Measurements from ENCODE around the gene PPP1R13L. TPM values are rescaled to one million over a fixed set of nuclear protein-coding genes. Genes with fewer than 3 reads are reported as not detected.
A peak's percentile ranks its signal among the peaks of the same experiment; 100 is the strongest.

PPP1R13L gene
- total RNA-seq, 1 donor from 2014 or later = 8.2 TPM

GRCh38 chr19:45448887-45449299, 44.0 kb upstream of the PPP1R13L start:
- TF ChIP-seq, protein P1, sequence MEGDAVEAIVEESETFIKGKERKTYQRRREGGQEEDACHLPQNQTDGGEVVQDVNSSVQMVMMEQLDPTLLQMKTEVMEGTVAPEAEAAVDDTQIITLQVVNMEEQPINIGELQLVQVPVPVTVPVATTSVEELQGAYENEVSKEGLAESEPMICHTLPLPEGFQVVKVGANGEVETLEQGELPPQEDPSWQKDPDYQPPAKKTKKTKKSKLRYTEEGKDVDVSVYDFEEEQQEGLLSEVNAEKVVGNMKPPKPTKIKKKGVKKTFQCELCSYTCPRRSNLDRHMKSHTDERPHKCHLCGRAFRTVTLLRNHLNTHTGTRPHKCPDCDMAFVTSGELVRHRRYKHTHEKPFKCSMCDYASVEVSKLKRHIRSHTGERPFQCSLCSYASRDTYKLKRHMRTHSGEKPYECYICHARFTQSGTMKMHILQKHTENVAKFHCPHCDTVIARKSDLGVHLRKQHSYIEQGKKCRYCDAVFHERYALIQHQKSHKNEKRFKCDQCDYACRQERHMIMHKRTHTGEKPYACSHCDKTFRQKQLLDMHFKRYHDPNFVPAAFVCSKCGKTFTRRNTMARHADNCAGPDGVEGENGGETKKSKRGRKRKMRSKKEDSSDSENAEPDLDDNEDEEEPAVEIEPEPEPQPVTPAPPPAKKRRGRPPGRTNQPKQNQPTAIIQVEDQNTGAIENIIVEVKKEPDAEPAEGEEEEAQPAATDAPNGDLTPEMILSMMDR (conservative IDR thresholded peaks at IDR 0.05) = no peak
- Mint-ChIP-seq H3K27ac (ENCODE audit: unreplicated experiment) (no peak overlapping the region), H3K9me3 (no peaks in the 10 kb centered on the region), H3K4me1 (peaks cover 45% of the 10 kb centered on the region), H3K36me3 (ENCODE audit: low read depth) (no peaks in the 10 kb centered on the region), H3K4me3 (peak overlapping the region; percentile 83), H3K27me3 (ENCODE audit: low read depth) (peaks cover 13% of the 10 kb centered on the region)
- DNase-seq (ENCODE audit: low read depth, low spot score) = no peak

GRCh38 chr19:45448425-45448756, 43.5 kb upstream of the PPP1R13L start:
- Mint-ChIP-seq H3K27ac (ENCODE audit: unreplicated experiment) (no peak overlapping the region), H3K36me3 (ENCODE audit: low read depth) (no peaks in the 10 kb centered on the region), H3K4me1 (peaks cover 49% of the 10 kb centered on the region), H3K4me3 (peak overlapping the region; percentile 65), H3K9me3 (no peaks in the 10 kb centered on the region), H3K27me3 (ENCODE audit: low read depth) (peaks cover 13% of the 10 kb centered on the region)
- DNase-seq (ENCODE audit: low read depth, low spot score) = no peak
- TF ChIP-seq, protein P1 (conservative IDR thresholded peaks at IDR 0.05) = no peak

- peaks cover 60% of the 10 kb centered on the region for H3K4me1 Mint-ChIP-seq
- peaks cover 9% of the 10 kb centered on the region for H3K27me3 Mint-ChIP-seq (ENCODE audit: low read depth)
- TF ChIP-seq, protein P1 (conservative IDR thresholded peaks at IDR 0.05) = no peak
- no peaks in the 10 kb centered on the region for H3K9me3 Mint-ChIP-seq
- H3K4me3 Mint-ChIP-seq = peak overlapping the region; percentile 65
- H3K27ac Mint-ChIP-seq (ENCODE audit: unreplicated experiment) = no peak overlapping the region
- H3K36me3 Mint-ChIP-seq (ENCODE audit: low read depth) = no peaks in the 10 kb centered on the region
- DNase-seq (ENCODE audit: low read depth, low spot score) = no peak
Measured at GRCh38 chr19:45446944-45447343, 42.1 kb upstream of the PPP1R13L start.

- H3K4me1 Mint-ChIP-seq = peaks cover 54% of the 10 kb centered on the region
- no peaks in the 10 kb centered on the region for H3K36me3 Mint-ChIP-seq (ENCODE audit: low read depth)
- no peaks in the 10 kb centered on the region for H3K9me3 Mint-ChIP-seq
- peak overlapping the region; percentile 75 for H3K4me3 Mint-ChIP-seq
- no peak overlapping the region for H3K27ac Mint-ChIP-seq (ENCODE audit: unreplicated experiment)
- H3K27me3 Mint-ChIP-seq (ENCODE audit: low read depth) = peaks cover 4% of the 10 kb centered on the region
- DNase-seq (ENCODE audit: low read depth, low spot score) = no peak
- TF ChIP-seq, protein P1 (conservative IDR thresholded peaks at IDR 0.05) = peak; percentile 42
Measured at GRCh38 chr19:45446295-45446694, 41.4 kb upstream of the PPP1R13L start.

DNA sequence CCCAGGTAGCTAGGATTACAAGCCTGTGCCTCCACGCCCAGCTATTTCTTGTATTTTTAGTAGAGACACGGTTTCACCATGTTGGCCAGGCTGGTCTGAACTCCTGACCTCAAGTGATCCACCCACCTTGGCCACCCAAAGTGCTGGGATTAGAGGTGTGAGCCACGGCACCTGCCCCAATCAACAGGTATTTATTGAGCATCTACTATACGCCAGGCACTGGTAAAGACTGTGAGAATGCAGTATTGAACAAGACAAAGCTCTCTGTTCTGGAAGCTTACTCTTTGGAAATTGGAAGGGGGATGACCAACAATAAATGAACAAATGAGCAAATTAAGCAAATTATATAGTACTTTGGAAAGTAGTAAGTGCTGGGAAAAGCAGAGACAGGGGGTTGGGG, 40.3 kb upstream of the PPP1R13L start:
- H3K36me3 Mint-ChIP-seq (ENCODE audit: low read depth) = no peaks in the 10 kb centered on the region

More for the DNA sequence above, 40.3 kb upstream of the PPP1R13L start:
- Mint-ChIP-seq H3K4me1 (peaks cover 58% of the 10 kb centered on the region), H3K9me3 (no peaks in the 10 kb centered on the region), H3K4me3 (peak overlapping the region; percentile 79), H3K27ac (ENCODE audit: unreplicated experiment) (peak overlapping the region; percentile 94), H3K27me3 (ENCODE audit: low read depth) (peaks cover under 1% of the 10 kb centered on the region)
- no peak for DNase-seq (ENCODE audit: low read depth, low spot score)
- TF ChIP-seq, protein P1 (conservative IDR thresholded peaks at IDR 0.05) = no peak
